ENCODE measurements around the gene SLC34A1. TPM values are rescaled to one million over a fixed set of nuclear protein-coding genes. Genes with fewer than 3 reads are reported as not detected.

SLC34A1 gene
- total RNA-seq, 1 donor from 2014 or later, result not detected

GRCh38 chr5:177380805-177381126 is 3.5 kb upstream of the SLC34A1 start:
- no peak for DNase-seq (ENCODE audit: low spot score, unreplicated experiment)
- no peak overlapping the region for H3K27ac Mint-ChIP-seq
- H3K9me3 Mint-ChIP-seq (ENCODE audit: low read depth), result no peaks in the 10 kb centered on the region
- no peak overlapping the region for H3K4me3 Mint-ChIP-seq (ENCODE audit: low read depth)
- no peaks in the 10 kb centered on the region for H3K36me3 Mint-ChIP-seq (ENCODE audit: insufficient read depth)
- TF ChIP-seq, protein P1, sequence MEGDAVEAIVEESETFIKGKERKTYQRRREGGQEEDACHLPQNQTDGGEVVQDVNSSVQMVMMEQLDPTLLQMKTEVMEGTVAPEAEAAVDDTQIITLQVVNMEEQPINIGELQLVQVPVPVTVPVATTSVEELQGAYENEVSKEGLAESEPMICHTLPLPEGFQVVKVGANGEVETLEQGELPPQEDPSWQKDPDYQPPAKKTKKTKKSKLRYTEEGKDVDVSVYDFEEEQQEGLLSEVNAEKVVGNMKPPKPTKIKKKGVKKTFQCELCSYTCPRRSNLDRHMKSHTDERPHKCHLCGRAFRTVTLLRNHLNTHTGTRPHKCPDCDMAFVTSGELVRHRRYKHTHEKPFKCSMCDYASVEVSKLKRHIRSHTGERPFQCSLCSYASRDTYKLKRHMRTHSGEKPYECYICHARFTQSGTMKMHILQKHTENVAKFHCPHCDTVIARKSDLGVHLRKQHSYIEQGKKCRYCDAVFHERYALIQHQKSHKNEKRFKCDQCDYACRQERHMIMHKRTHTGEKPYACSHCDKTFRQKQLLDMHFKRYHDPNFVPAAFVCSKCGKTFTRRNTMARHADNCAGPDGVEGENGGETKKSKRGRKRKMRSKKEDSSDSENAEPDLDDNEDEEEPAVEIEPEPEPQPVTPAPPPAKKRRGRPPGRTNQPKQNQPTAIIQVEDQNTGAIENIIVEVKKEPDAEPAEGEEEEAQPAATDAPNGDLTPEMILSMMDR (IDR thresholded peaks at IDR 0.05; ENCODE audit: unreplicated experiment), result no peak
- H3K4me1 Mint-ChIP-seq (ENCODE audit: low read depth), result peaks cover 10% of the 10 kb centered on the region
- H3K27me3 Mint-ChIP-seq, result peaks cover 26% of the 10 kb centered on the region

GRCh38 chr5:177382423-177383029 is 1.7 kb upstream of the SLC34A1 start:
- no peaks in the 10 kb centered on the region for H3K9me3 Mint-ChIP-seq (ENCODE audit: low read depth)
- H3K36me3 Mint-ChIP-seq (ENCODE audit: insufficient read depth), result no peaks in the 10 kb centered on the region
- peaks cover 26% of the 10 kb centered on the region for H3K27me3 Mint-ChIP-seq
- TF ChIP-seq, protein P1 (IDR thresholded peaks at IDR 0.05; ENCODE audit: unreplicated experiment), result peak; percentile 12
- DNase-seq (ENCODE audit: low spot score, unreplicated experiment), result no peak
- peaks cover 10% of the 10 kb centered on the region for H3K4me1 Mint-ChIP-seq (ENCODE audit: low read depth)
- no peak overlapping the region for H3K4me3 Mint-ChIP-seq (ENCODE audit: low read depth)
- H3K27ac Mint-ChIP-seq, result no peak overlapping the region

- DNase-seq (ENCODE audit: low spot score, unreplicated experiment), result no peak
- TF ChIP-seq, protein P1 (IDR thresholded peaks at IDR 0.05; ENCODE audit: unreplicated experiment), result no peak
- peaks cover 27% of the 10 kb centered on the region for H3K27me3 Mint-ChIP-seq
- H3K36me3 Mint-ChIP-seq (ENCODE audit: insufficient read depth), result no peaks in the 10 kb centered on the region
- H3K27ac Mint-ChIP-seq, result no peak overlapping the region
- peaks cover 10% of the 10 kb centered on the region for H3K4me1 Mint-ChIP-seq (ENCODE audit: low read depth)
- no peaks in the 10 kb centered on the region for H3K9me3 Mint-ChIP-seq (ENCODE audit: low read depth)
- no peak overlapping the region for H3K4me3 Mint-ChIP-seq (ENCODE audit: low read depth)
Measured at GRCh38 chr5:177383181-177383580, 1.1 kb upstream of the SLC34A1 start.

DNA sequence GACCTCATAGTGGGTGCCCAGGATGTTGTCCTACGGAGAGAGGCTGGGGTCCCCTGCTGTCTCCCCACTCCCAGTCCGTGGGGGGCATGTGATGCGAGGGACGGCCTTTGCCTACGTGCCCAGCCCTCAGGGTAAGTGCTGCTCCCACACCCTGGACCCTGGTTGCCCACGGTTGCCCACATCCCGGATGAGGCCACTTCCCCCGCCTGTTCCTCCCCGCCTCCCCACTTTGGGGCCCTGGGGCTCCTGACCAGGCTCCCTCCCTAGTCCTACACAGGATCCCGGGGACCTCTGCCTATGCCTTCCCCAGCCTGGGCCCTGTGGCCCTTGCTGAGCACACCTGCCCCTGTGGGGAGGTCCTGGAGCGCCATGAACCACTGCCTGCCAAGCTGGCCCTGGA is 1.5 kb downstream of the SLC34A1 start:
- H3K9me3 Mint-ChIP-seq (ENCODE audit: low read depth), result no peaks in the 10 kb centered on the region
- peaks cover 1% of the 10 kb centered on the region for H3K4me1 Mint-ChIP-seq (ENCODE audit: low read depth)
- no peak overlapping the region for H3K4me3 Mint-ChIP-seq (ENCODE audit: low read depth)
- no peak overlapping the region for H3K27ac Mint-ChIP-seq
- TF ChIP-seq, protein P1 (IDR thresholded peaks at IDR 0.05; ENCODE audit: unreplicated experiment), result no peak
- H3K27me3 Mint-ChIP-seq, result peaks cover 50% of the 10 kb centered on the region
- H3K36me3 Mint-ChIP-seq (ENCODE audit: insufficient read depth), result no peaks in the 10 kb centered on the region
- no peak for DNase-seq (ENCODE audit: low spot score, unreplicated experiment)

DNA sequence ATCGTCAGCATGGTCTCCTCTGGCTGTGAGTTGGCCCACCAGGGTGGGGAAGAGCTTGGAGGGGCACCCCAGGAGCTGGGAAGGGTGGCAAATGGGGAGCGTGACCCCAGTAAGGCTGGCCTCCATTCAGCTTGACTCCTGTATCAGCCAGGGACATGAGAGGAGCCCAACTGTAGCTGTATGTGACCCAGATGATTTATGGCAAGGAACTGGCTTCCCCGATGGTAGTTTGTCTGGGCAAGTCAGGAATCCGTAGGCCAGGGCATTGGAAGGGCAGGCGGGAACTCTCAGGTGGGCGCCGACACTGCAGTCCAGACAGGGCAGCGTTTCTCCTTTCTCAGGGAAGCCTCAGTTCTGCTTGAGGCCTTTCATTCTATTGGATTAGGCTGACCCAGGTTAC is 2.3 kb downstream of the SLC34A1 start:
- no peak for DNase-seq (ENCODE audit: low spot score, unreplicated experiment)
- Mint-ChIP-seq H3K4me3 (ENCODE audit: low read depth) (no peak overlapping the region), H3K27me3 (peaks cover 47% of the 10 kb centered on the region), H3K4me1 (ENCODE audit: low read depth) (peaks cover 1% of the 10 kb centered on the region), H3K9me3 (ENCODE audit: low read depth) (no peaks in the 10 kb centered on the region), H3K36me3 (ENCODE audit: insufficient read depth) (no peaks in the 10 kb centered on the region), H3K27ac (no peak overlapping the region)
- TF ChIP-seq, protein P1 (IDR thresholded peaks at IDR 0.05; ENCODE audit: unreplicated experiment), result no peak
